Caco-2 (cell line): ENCODE data around the gene SH3RF1. TPM values are rescaled to one million over a fixed set of nuclear protein-coding genes. Genes with fewer than 3 reads are reported as not detected.

Experiments
- BruUV-seq: library from RNA; stranded (reverse); fragments of 400-500 nt; replicated peaks from 2 replicates; lab custom pipeline; 2021; lab: Mats Ljungman, UMichigan
- CTCF ChIA-PET: fragments of 300-600 bp; sonication (Branson Sonifier 250); formaldehyde crosslinking; loops from one replicate; lab custom pipeline; 2022; ENCODE audit warnings: antibody characterized with exemption; lab: Charles Lee
- POLR2A ChIA-PET: fragments of 300-600 bp; sonication (Branson Sonifier 250); formaldehyde crosslinking; loops from one replicate; lab custom pipeline; 2022; ENCODE audit warnings: antibody characterized with exemption; lab: Charles Lee
- DNase-seq, 2 experiments: peaks; one replicate each; pipeline versions ENCODE4 v3.0.0 to v3.0.0-alpha.2; 2020 to 2022
- H3K27me3 ChIP-seq: replicated peaks from 2 replicates; pipeline ENCODE4 v1.6.0; 2011; ENCODE audit warnings: low read length; ENCODE audit not compliant: control insufficient read depth, insufficient read depth
- H3K36me3 ChIP-seq: 2 replicates; pipeline ENCODE4 v1.5.1; 2011; ENCODE audit warnings: low read length; ENCODE audit not compliant: control insufficient read depth, insufficient read depth
- H3K4me1 ChIP-seq: fragments of 250-450 bp; sonication (Bioruptor Pico); 2 replicates; pipeline ENCODE4 v1.5.1; 2020; ENCODE audit warnings: mild to moderate bottlenecking
- H3K4me3 ChIP-seq: 2 replicates; pipeline ENCODE4 v1.5.1; 2011; ENCODE audit warnings: low read depth, mild to moderate bottlenecking, control low read depth, low read length
- H3K9me3 ChIP-seq: fragments of 250-450 bp; sonication (Bioruptor Pico); 2 replicates; pipeline ENCODE4 v1.5.1; 2020; ENCODE audit warnings: mild to moderate bottlenecking, moderate library complexity
- H3K27ac Mint-ChIP-seq: one replicate; pipeline ENCODE4 v1.8.0; 2022; ENCODE audit warnings: mixed read lengths; ENCODE audit not compliant: unreplicated experiment
- H3K27me3 Mint-ChIP-seq: one replicate; pipeline ENCODE4 v1.8.0; 2022; ENCODE audit warnings: mixed read lengths; ENCODE audit not compliant: insufficient read depth, unreplicated experiment
- H3K36me3 Mint-ChIP-seq: one replicate; pipeline ENCODE4 v1.8.0; 2022; ENCODE audit warnings: mild to moderate bottlenecking, mixed read lengths; ENCODE audit not compliant: insufficient read depth, unreplicated experiment
- H3K4me1 Mint-ChIP-seq: one replicate; pipeline ENCODE4 v1.8.0; 2022; ENCODE audit warnings: low read depth, mixed read lengths; ENCODE audit not compliant: unreplicated experiment
- H3K4me3 Mint-ChIP-seq: one replicate; pipeline ENCODE4 v1.8.0; 2022; ENCODE audit warnings: mild to moderate bottlenecking, moderate library complexity, mixed read lengths; ENCODE audit not compliant: unreplicated experiment
- H3K9me3 Mint-ChIP-seq: one replicate; pipeline ENCODE4 v1.8.0; 2022; ENCODE audit warnings: mixed read lengths; ENCODE audit not compliant: unreplicated experiment
- intact Hi-C: fragments of 100-400 bp; cut with micrococcal nuclease; formaldehyde crosslinking; loops from one replicate; pipeline ENCODE4 v1.10.0; 2022; ENCODE audit not compliant: unreplicated experiment
- total RNA-seq: library from RNA; stranded (reverse); gene quantifications from 2 replicates; pipeline ENCODE4 v1.2.3, GENCODE V29; 2022
- TF ChIP-seq, protein P1 (sequence below), 2 experiments: fragments of 200-600 bp in 1 of 2; IDR thresholded peaks; 1 replicate in 1 of 2; 2 replicates in 1 of 2; pipeline versions ENCODE4 v1.5.1 to v1.8.0; 2011 to 2022; ENCODE audit warnings: antibody characterized with exemption in 1 of 2, control low read depth in 1 of 2, inconsistent platforms in 1 of 2, low read depth in 1 of 2, low read length in 1 of 2, mild to moderate bottlenecking in 1 of 2, moderate library complexity in 1 of 2; ENCODE audit not compliant: insufficient read depth in 1 of 2, severe bottlenecking in 1 of 2, unreplicated experiment in 1 of 2

The SH3RF1 gene
- total RNA-seq, 1 experiment from 2014 or later = 25.1 TPM

DNA sequence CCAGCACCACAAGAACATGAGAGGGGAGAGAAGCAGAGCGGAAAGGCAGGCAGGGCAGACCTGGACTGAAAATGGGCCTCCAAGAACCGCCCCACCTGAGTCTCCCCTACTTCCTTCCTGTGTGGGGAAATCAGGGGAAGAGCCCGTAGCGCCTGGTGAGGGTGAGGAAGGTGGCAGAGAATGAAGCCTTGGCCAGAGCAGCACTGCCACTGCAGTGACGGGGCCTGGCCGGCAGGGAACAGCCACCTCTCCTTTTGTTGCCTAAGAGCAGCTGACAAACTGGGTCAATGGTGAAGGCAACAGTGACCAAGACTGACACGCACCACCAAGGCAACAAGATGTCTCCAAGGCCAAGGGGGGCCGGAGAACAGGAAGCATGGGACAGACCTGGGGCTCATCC is 202.3 kb downstream of the SH3RF1 start:
- Mint-ChIP-seq H3K27ac (peak overlapping the region; percentile 92), H3K4me3 (no peak overlapping the region), H3K9me3 (no peaks in the 10 kb centered on the region), H3K27me3 (no peaks in the 10 kb centered on the region), H3K36me3 (peaks cover 15% of the 10 kb centered on the region), H3K4me1 (peaks cover 29% of the 10 kb centered on the region)
- Histone ChIP-seq H3K4me1 (peaks cover 45% of the 10 kb centered on the region), H3K27me3 (no peaks in the 10 kb centered on the region), H3K9me3 (no peaks in the 10 kb centered on the region), H3K4me3 (no peak overlapping the region), H3K36me3 (no peaks in the 10 kb centered on the region)
- no TSS peak for BruUV-seq
- CTCF ChIA-PET = no interaction called here
- TF ChIP-seq, protein P1, sequence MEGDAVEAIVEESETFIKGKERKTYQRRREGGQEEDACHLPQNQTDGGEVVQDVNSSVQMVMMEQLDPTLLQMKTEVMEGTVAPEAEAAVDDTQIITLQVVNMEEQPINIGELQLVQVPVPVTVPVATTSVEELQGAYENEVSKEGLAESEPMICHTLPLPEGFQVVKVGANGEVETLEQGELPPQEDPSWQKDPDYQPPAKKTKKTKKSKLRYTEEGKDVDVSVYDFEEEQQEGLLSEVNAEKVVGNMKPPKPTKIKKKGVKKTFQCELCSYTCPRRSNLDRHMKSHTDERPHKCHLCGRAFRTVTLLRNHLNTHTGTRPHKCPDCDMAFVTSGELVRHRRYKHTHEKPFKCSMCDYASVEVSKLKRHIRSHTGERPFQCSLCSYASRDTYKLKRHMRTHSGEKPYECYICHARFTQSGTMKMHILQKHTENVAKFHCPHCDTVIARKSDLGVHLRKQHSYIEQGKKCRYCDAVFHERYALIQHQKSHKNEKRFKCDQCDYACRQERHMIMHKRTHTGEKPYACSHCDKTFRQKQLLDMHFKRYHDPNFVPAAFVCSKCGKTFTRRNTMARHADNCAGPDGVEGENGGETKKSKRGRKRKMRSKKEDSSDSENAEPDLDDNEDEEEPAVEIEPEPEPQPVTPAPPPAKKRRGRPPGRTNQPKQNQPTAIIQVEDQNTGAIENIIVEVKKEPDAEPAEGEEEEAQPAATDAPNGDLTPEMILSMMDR (IDR thresholded peaks at IDR 0.05; ENCODE audit: insufficient read depth in 1 of 2, low read depth in 1 of 2, low read length in 1 of 2, severe bottlenecking in 1 of 2, unreplicated experiment in 1 of 2) = no peak
- DNase-seq = no peak
- POLR2A ChIA-PET = no interaction called here
- intact Hi-C loops = no loop called here

DNA sequence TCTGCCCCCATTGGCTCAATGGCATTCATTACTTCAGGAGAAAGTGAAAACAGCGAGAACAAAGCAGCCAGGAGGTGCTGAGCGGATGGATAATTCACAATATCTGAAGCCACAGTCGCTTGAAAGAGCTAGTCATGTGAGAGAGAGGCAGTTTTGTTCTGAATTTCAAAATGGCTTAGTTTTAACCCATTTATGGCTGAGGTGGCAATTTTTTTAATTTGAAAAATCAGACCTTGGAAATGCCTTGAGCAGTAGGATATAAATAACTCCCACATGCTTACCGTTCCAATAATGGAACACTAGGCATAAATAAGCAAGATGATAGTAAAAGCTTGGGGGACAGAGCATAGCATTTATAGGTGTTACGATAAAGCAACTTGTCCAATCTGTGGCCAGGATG is 203.8 kb downstream of the SH3RF1 start:
- Mint-ChIP-seq H3K36me3 (peaks cover 15% of the 10 kb centered on the region), H3K27ac (no peak overlapping the region), H3K9me3 (no peaks in the 10 kb centered on the region), H3K4me3 (no peak overlapping the region), H3K27me3 (no peaks in the 10 kb centered on the region), H3K4me1 (peaks cover 23% of the 10 kb centered on the region)
- Histone ChIP-seq H3K27me3 (no peaks in the 10 kb centered on the region), H3K4me1 (peaks cover 37% of the 10 kb centered on the region), H3K36me3 (no peaks in the 10 kb centered on the region), H3K9me3 (no peaks in the 10 kb centered on the region), H3K4me3 (no peak overlapping the region)
- intact Hi-C loops = no loop called here
- TF ChIP-seq, protein P1 (IDR thresholded peaks at IDR 0.05; ENCODE audit: insufficient read depth in 1 of 2, low read depth in 1 of 2, low read length in 1 of 2, severe bottlenecking in 1 of 2, unreplicated experiment in 1 of 2) = no peak
- BruUV-seq = no TSS peak
- POLR2A ChIA-PET = no interaction called here
- DNase-seq = no peak
- CTCF ChIA-PET = no interaction called here

DNA sequence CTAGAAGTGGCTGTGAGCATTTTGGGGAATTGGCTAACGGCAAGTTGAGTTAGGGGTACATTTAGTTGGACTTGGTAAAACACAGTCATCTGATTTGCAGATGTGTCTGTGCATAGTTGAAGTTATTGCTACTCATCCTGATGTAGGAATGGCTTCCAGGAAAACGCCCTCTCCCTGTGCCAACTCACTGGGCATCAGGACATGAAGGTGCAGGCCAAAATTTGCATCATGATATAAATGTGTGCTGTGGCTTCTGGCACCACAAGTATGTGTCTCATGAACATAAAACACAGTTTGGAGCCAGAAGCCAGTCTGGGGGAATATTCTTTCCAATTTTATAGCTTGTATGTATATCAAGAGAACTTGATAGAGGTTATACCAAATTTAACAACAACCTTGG is 206.5 kb downstream of the SH3RF1 start:
- ChIA-PET POLR2A (no interaction called here), CTCF (no interaction called here)
- no peak for DNase-seq
- no peak overlapping the region for H3K27ac Mint-ChIP-seq
- H3K4me3 Mint-ChIP-seq = no peak overlapping the region
- H3K4me3 ChIP-seq = no peak overlapping the region
- intact Hi-C loops = no loop called here
- H3K36me3 ChIP-seq = no peaks in the 10 kb centered on the region
- H3K4me1 ChIP-seq = peaks cover 13% of the 10 kb centered on the region
- H3K4me1 Mint-ChIP-seq = peaks cover 9% of the 10 kb centered on the region
- TF ChIP-seq, protein P1 (IDR thresholded peaks at IDR 0.05; ENCODE audit: insufficient read depth in 1 of 2, low read depth in 1 of 2, low read length in 1 of 2, severe bottlenecking in 1 of 2, unreplicated experiment in 1 of 2) = no peak
- no peaks in the 10 kb centered on the region for H3K9me3 ChIP-seq
- H3K27me3 ChIP-seq = no peaks in the 10 kb centered on the region
- H3K9me3 Mint-ChIP-seq = no peaks in the 10 kb centered on the region
- no TSS peak for BruUV-seq
- peaks cover 6% of the 10 kb centered on the region for H3K36me3 Mint-ChIP-seq
- H3K27me3 Mint-ChIP-seq = no peaks in the 10 kb centered on the region
